Caco-2 (cell line): ENCODE measurements around the gene NEAT1. TPM values are rescaled to one million over a fixed set of nuclear protein-coding genes. Genes with fewer than 3 reads are reported as not detected.

Source experiments
- BruUV-seq: library from RNA; stranded (reverse); fragments of 400-500 nt; replicated peaks from 2 replicates; lab custom pipeline; 2021; lab: Mats Ljungman, UMichigan
- CTCF ChIA-PET: fragments of 300-600 bp; sonication (Branson Sonifier 250); formaldehyde crosslinking; loops from one replicate; lab custom pipeline; 2022; ENCODE audit warnings: antibody characterized with exemption; lab: Charles Lee
- POLR2A ChIA-PET: fragments of 300-600 bp; sonication (Branson Sonifier 250); formaldehyde crosslinking; loops from one replicate; lab custom pipeline; 2022; ENCODE audit warnings: antibody characterized with exemption; lab: Charles Lee
- DNase-seq, 2 experiments: peaks; one replicate each; pipeline versions ENCODE4 v3.0.0 to v3.0.0-alpha.2; 2020 to 2022
- H3K27me3 ChIP-seq: replicated peaks from 2 replicates; pipeline ENCODE4 v1.6.0; 2011; ENCODE audit warnings: low read length; ENCODE audit not compliant: control insufficient read depth, insufficient read depth
- H3K36me3 ChIP-seq: 2 replicates; pipeline ENCODE4 v1.5.1; 2011; ENCODE audit warnings: low read length; ENCODE audit not compliant: control insufficient read depth, insufficient read depth
- H3K4me1 ChIP-seq: fragments of 250-450 bp; sonication (Bioruptor Pico); 2 replicates; pipeline ENCODE4 v1.5.1; 2020; ENCODE audit warnings: mild to moderate bottlenecking
- H3K4me3 ChIP-seq: 2 replicates; pipeline ENCODE4 v1.5.1; 2011; ENCODE audit warnings: low read depth, mild to moderate bottlenecking, control low read depth, low read length
- H3K9me3 ChIP-seq: fragments of 250-450 bp; sonication (Bioruptor Pico); 2 replicates; pipeline ENCODE4 v1.5.1; 2020; ENCODE audit warnings: mild to moderate bottlenecking, moderate library complexity
- H3K27ac Mint-ChIP-seq: one replicate; pipeline ENCODE4 v1.8.0; 2022; ENCODE audit warnings: mixed read lengths; ENCODE audit not compliant: unreplicated experiment
- H3K27me3 Mint-ChIP-seq: one replicate; pipeline ENCODE4 v1.8.0; 2022; ENCODE audit warnings: mixed read lengths; ENCODE audit not compliant: insufficient read depth, unreplicated experiment
- H3K36me3 Mint-ChIP-seq: one replicate; pipeline ENCODE4 v1.8.0; 2022; ENCODE audit warnings: mild to moderate bottlenecking, mixed read lengths; ENCODE audit not compliant: insufficient read depth, unreplicated experiment
- H3K4me1 Mint-ChIP-seq: one replicate; pipeline ENCODE4 v1.8.0; 2022; ENCODE audit warnings: low read depth, mixed read lengths; ENCODE audit not compliant: unreplicated experiment
- H3K4me3 Mint-ChIP-seq: one replicate; pipeline ENCODE4 v1.8.0; 2022; ENCODE audit warnings: mild to moderate bottlenecking, moderate library complexity, mixed read lengths; ENCODE audit not compliant: unreplicated experiment
- H3K9me3 Mint-ChIP-seq: one replicate; pipeline ENCODE4 v1.8.0; 2022; ENCODE audit warnings: mixed read lengths; ENCODE audit not compliant: unreplicated experiment
- intact Hi-C: fragments of 100-400 bp; cut with micrococcal nuclease; formaldehyde crosslinking; loops from one replicate; pipeline ENCODE4 v1.10.0; 2022; ENCODE audit not compliant: unreplicated experiment
- total RNA-seq: library from RNA; stranded (reverse); gene quantifications from 2 replicates; pipeline ENCODE4 v1.2.3, GENCODE V29; 2022
- TF ChIP-seq, protein P1 (sequence below), 2 experiments: fragments of 200-600 bp in 1 of 2; IDR thresholded peaks; 1 replicate in 1 of 2; 2 replicates in 1 of 2; pipeline versions ENCODE4 v1.5.1 to v1.8.0; 2011 to 2022; ENCODE audit warnings: antibody characterized with exemption in 1 of 2, control low read depth in 1 of 2, inconsistent platforms in 1 of 2, low read depth in 1 of 2, low read length in 1 of 2, mild to moderate bottlenecking in 1 of 2, moderate library complexity in 1 of 2; ENCODE audit not compliant: insufficient read depth in 1 of 2, severe bottlenecking in 1 of 2, unreplicated experiment in 1 of 2

Gene NEAT1
- total RNA-seq, 1 experiment from 2014 or later = 254 TPM

DNA sequence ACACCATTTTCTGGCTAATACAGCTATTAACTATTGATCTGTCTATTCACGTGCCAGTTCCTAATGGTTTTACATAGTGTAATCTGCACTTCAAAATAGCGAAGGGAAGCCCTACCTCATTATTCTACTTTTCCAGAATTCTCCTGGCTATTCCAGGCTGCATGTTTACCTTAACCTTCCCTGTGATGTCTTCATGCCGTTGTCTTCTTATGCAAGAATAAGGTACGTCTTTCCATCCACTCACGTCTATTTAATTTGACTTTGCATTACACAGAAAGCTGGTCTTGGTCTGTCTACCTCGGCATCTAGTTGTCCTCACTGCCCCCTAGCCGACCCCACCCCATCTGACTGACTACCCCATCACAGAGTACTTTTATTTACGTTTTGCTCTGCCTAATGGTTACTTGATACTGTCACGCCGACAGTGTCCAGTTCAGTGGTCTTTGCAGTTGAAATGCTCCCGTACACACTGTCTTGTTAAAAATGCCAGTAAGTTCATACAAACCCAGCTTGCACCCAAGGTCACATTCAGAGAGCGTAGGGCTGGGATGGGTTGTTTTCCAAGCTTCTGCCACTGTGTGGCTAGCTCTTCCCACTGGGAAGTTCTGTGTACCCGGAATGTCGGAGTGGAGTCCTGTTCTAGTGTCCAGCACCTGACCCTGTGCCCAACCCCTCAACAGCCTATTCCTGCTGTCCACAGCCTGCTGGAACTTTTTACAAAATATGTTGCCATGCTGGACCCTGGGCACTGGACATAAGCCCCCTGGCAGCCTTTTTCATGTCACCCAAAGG is 15.0 kb downstream of the NEAT1 start:
- no TSS peak for BruUV-seq
- Histone ChIP-seq H3K27me3 (no peaks in the 10 kb centered on the region), H3K4me3 (no peak overlapping the region), H3K9me3 (no peaks in the 10 kb centered on the region), H3K4me1 (peaks cover 20% of the 10 kb centered on the region), H3K36me3 (peaks cover 1% of the 10 kb centered on the region; the same call in 1 of the 2 replicates)
- H3K36me3 Mint-ChIP-seq = peaks cover 94% of the 10 kb centered on the region
- H3K4me3 Mint-ChIP-seq = peak overlapping the region; percentile 37
- intact Hi-C loops = no loop called here
- TF ChIP-seq, protein P1, sequence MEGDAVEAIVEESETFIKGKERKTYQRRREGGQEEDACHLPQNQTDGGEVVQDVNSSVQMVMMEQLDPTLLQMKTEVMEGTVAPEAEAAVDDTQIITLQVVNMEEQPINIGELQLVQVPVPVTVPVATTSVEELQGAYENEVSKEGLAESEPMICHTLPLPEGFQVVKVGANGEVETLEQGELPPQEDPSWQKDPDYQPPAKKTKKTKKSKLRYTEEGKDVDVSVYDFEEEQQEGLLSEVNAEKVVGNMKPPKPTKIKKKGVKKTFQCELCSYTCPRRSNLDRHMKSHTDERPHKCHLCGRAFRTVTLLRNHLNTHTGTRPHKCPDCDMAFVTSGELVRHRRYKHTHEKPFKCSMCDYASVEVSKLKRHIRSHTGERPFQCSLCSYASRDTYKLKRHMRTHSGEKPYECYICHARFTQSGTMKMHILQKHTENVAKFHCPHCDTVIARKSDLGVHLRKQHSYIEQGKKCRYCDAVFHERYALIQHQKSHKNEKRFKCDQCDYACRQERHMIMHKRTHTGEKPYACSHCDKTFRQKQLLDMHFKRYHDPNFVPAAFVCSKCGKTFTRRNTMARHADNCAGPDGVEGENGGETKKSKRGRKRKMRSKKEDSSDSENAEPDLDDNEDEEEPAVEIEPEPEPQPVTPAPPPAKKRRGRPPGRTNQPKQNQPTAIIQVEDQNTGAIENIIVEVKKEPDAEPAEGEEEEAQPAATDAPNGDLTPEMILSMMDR (IDR thresholded peaks at IDR 0.05; ENCODE audit: insufficient read depth in 1 of 2, low read depth in 1 of 2, low read length in 1 of 2, severe bottlenecking in 1 of 2, unreplicated experiment in 1 of 2) = no peak
- H3K27ac Mint-ChIP-seq = peak overlapping the region; percentile 40
- no peak for DNase-seq
- H3K4me1 Mint-ChIP-seq = peaks cover 44% of the 10 kb centered on the region
- CTCF ChIA-PET = no interaction called here
- H3K27me3 Mint-ChIP-seq = no peaks in the 10 kb centered on the region
- POLR2A ChIA-PET = interaction anchor here (1.0 kb wide), 1 partner anchor 61 kb away, joined by 3 read pairs; the partner anchor contains the start of gene MALAT1
- no peaks in the 10 kb centered on the region for H3K9me3 Mint-ChIP-seq

DNA sequence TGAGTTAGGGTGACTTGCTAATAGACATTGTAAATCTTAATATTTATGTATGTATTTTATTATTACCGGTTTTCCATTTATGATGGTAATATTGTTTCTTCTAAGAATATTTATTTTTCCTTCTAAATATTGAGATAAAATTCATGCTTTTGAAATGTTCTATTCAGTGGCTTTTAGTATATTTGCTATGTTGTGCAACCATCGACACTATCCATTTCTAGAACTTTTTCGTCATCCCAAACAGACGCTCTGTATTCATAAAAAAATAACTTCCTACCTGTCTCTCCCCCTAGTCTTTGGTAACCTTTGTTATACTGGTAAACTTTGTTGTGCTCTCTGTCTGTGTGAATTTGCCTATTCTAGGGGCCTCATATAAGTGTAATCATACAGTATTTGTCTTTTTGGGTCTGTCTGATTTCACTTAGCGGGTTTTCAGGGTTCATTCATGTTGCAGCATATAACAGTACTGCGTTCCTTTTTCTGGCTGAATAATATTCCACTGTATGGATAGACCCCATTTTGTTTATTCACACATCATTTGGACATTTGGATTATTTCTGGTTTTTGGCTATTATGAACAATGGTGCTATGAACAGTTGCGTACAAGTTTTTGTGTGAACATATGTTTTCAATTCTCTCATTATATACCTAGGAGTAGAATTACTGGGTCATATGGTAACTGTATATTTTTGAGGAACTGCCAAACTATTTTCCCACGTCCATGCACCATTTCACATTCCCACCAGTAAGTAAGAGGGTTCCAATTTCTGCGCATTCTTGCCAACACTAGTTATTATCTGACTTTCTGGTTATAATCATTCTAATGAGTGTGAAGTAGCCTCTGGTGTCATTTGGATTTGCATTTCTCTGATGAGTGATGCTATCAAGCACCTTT is 15.9 kb downstream of the NEAT1 start:
- no peak overlapping the region for H3K4me3 ChIP-seq
- H3K4me1 ChIP-seq = peaks cover 28% of the 10 kb centered on the region
- ChIA-PET CTCF (no interaction called here), POLR2A (interaction anchor here (1.0 kb wide), 1 partner anchor 60 kb away, joined by 3 read pairs; the partner anchor contains the start of gene MALAT1)
- H3K27me3 Mint-ChIP-seq = no peaks in the 10 kb centered on the region
- peaks cover 52% of the 10 kb centered on the region for H3K4me1 Mint-ChIP-seq
- H3K27ac Mint-ChIP-seq = no peak overlapping the region
- no TSS peak for BruUV-seq
- intact Hi-C loops = no loop called here
- no peaks in the 10 kb centered on the region for H3K9me3 ChIP-seq
- no peak for DNase-seq
- no peaks in the 10 kb centered on the region for H3K27me3 ChIP-seq
- H3K9me3 Mint-ChIP-seq = no peaks in the 10 kb centered on the region
- TF ChIP-seq, protein P1 (IDR thresholded peaks at IDR 0.05; ENCODE audit: insufficient read depth in 1 of 2, low read depth in 1 of 2, low read length in 1 of 2, severe bottlenecking in 1 of 2, unreplicated experiment in 1 of 2) = no peak
- H3K36me3 Mint-ChIP-seq = peaks cover 95% of the 10 kb centered on the region
- H3K4me3 Mint-ChIP-seq = no peak overlapping the region
- H3K36me3 ChIP-seq = peaks cover 1% of the 10 kb centered on the region; the same call in 1 of the 2 replicates
